HCT116 (cell line): Measurements from ENCODE around the gene EGFR. TPM values are rescaled to one million over a fixed set of nuclear protein-coding genes. Genes with fewer than 3 reads are reported as not detected.

Experiments
- ATAC-seq: fragments of 200-7000 bp; cut with Tn5 transposase; 2 replicates; pipeline ENCODE4 v1.9.1; 2020; ENCODE audit warnings: mild to moderate bottlenecking, moderate library complexity
- BruUV-seq: library from RNA; stranded (reverse); fragments of 400-500 nt; replicated peaks from 2 replicates; lab custom pipeline; 2021; lab: Mats Ljungman, UMichigan
- CTCF ChIA-PET: fragments of 300-600 bp; sonication (Branson Sonifier 250); formaldehyde crosslinking; loops from one replicate; lab custom pipeline; 2021; ENCODE audit warnings: antibody characterized with exemption; lab: Charles Lee
- POLR2A ChIA-PET: fragments of 300-600, 350-600 bp; sonication (Branson Sonifier 250); formaldehyde crosslinking; loops from one replicate; lab custom pipeline; 2021; ENCODE audit warnings: antibody characterized with exemption; lab: Charles Lee
- RAD21 ChIA-PET, 2 experiments: fragments of 300-600 bp; sonication (Branson Sonifier 250); formaldehyde crosslinking; loops; one replicate each; lab custom pipeline; 2023; ENCODE audit warnings: low total read pairs in 2 of 2; ENCODE audit not compliant: uncharacterized antibody in 2 of 2, unreplicated experiment in 2 of 2, low non-redundant PET in 1 of 2; lab: Charles Lee
- DNase-seq: peaks from one replicate; pipeline ENCODE4 v3.0.0-alpha.2; 2010; ENCODE audit warnings: low read depth, low spot score
- H2AFZ ChIP-seq: fragments of 200-600 bp; shearing (Covaris generic), sonication (generic); 2 replicates; pipeline ENCODE4 v1.6.1; 2017; ENCODE audit warnings: low read depth, mixed run types, mixed read lengths, antibody characterized with exemption, low read length; ENCODE audit not compliant: poor library complexity, severe bottlenecking
- H3K27ac ChIP-seq: 2 replicates; pipeline ENCODE4 v1.5.1; 2012; ENCODE audit warnings: low read depth, low read length
- H3K27me3 ChIP-seq: fragments of 200-600 bp; sonication (generic); 2 replicates; pipeline ENCODE4 v1.6.1; 2016; ENCODE audit warnings: mixed run types, low read length, mixed read lengths; ENCODE audit not compliant: insufficient read depth
- H3K36me3 ChIP-seq, 2 experiments: fragments of 200-500 bp in 1 of 2; fragments of 200-600 bp in 1 of 2; sonication (Bioruptor generic) in 1 of 2; sonication (generic) in 1 of 2; 2 replicates each; pipeline versions ENCODE4 v1.5.1 to v1.6.1; 2014 to 2016; ENCODE audit warnings: low read length in 2 of 2, inconsistent platforms in 1 of 2, mixed read lengths in 1 of 2, mixed run types in 1 of 2; ENCODE audit not compliant: insufficient read depth in 2 of 2, control insufficient read depth in 1 of 2
- H3K4me1 ChIP-seq, 2 experiments: fragments of 200-600 bp in 1 of 2; sonication (generic) in 1 of 2; 2 replicates each; pipeline versions ENCODE4 v1.5.1 to v1.6.1; 2012 to 2017; ENCODE audit warnings: low read length in 2 of 2, inconsistent platforms in 1 of 2, mild to moderate bottlenecking in 1 of 2, mixed read lengths in 1 of 2, mixed run types in 1 of 2, moderate library complexity in 1 of 2; ENCODE audit not compliant: insufficient read depth in 2 of 2, control insufficient read depth in 1 of 2
- H3K4me2 ChIP-seq: fragments of 200-600 bp; sonication (generic); 2 replicates; pipeline ENCODE4 v1.6.1; 2017; ENCODE audit warnings: mixed run types, low read length, mixed read lengths
- H3K4me3 ChIP-seq, 2 experiments: fragments of 200-600 bp in 1 of 2; sonication (generic) in 1 of 2; replicated peaks in 1 of 2; 2 replicates each; pipeline ENCODE4 v1.5.1; 2011 to 2016; ENCODE audit warnings: low read length in 2 of 2, control low read depth in 1 of 2, low read depth in 1 of 2, mild to moderate bottlenecking in 1 of 2, mixed read lengths in 1 of 2, mixed run types in 1 of 2
- H3K79me2 ChIP-seq: fragments of 200-600 bp; sonication (generic); 2 replicates; pipeline ENCODE4 v1.6.1; 2017; ENCODE audit warnings: mild to moderate bottlenecking, mixed run types, low read length, moderate library complexity, mixed read lengths; ENCODE audit not compliant: insufficient read depth
- H3K9ac ChIP-seq: fragments of 200-600 bp; sonication (generic); 2 replicates; pipeline ENCODE4 v1.6.1; 2016; ENCODE audit warnings: low read length, mixed read lengths
- H3K9me2 ChIP-seq: fragments of 200-600 bp; sonication (generic), shearing (Covaris generic); 2 replicates; pipeline ENCODE4 v1.6.1; 2017; ENCODE audit warnings: mixed run types, mild to moderate bottlenecking, moderate library complexity; ENCODE audit not compliant: insufficient read depth
- H3K9me3 ChIP-seq, 2 experiments: fragments of 200-500 bp in 1 of 2; fragments of 200-600 bp in 1 of 2; sonication (Bioruptor generic) in 1 of 2; sonication (generic) in 1 of 2; 2 replicates each; pipeline ENCODE4 v1.6.1; 2014 to 2017; ENCODE audit warnings: low read length in 2 of 2, mixed read lengths in 2 of 2, inconsistent platforms in 1 of 2, low read depth in 1 of 2, mild to moderate bottlenecking in 1 of 2, mixed run types in 1 of 2, moderate library complexity in 1 of 2; ENCODE audit not compliant: control insufficient read depth in 1 of 2, insufficient read depth in 1 of 2
- H4K20me1 ChIP-seq: fragments of 200-600 bp; sonication (generic), shearing (Covaris generic); 2 replicates; pipeline ENCODE4 v1.6.1; 2017; ENCODE audit warnings: mixed run types, mild to moderate bottlenecking, moderate library complexity; ENCODE audit not compliant: insufficient read depth
- CTCF ChIP-seq, 3 experiments: fragments of 200-600 bp in 1 of 3; sonication (generic) in 1 of 3; IDR thresholded peaks in 2 of 3; conservative IDR thresholded peaks in 1 of 3; 2 replicates each; pipeline ENCODE4 v1.5.1; 2012 to 2017; ENCODE audit warnings: low read depth in 2 of 3, low read length in 2 of 3, antibody characterized with exemption in 1 of 3, borderline replicate concordance in 1 of 3, control low read depth in 1 of 3, mild to moderate bottlenecking in 1 of 3, mixed read lengths in 1 of 3, mixed run types in 1 of 3, moderate library complexity in 1 of 3; ENCODE audit not compliant: insufficient read depth in 1 of 3
- MAX ChIP-seq: IDR thresholded peaks from 2 replicates; pipeline ENCODE4 v1.6.1; 2012
- SIN3A ChIP-seq: IDR thresholded peaks from 2 replicates; pipeline ENCODE4 v1.6.1; 2012; ENCODE audit warnings: low read depth
- SP1 ChIP-seq: IDR thresholded peaks from 2 replicates; pipeline ENCODE4 v1.6.1; 2012; ENCODE audit warnings: low read depth
- intact Hi-C: fragments of 100-400 bp; cut with micrococcal nuclease; formaldehyde crosslinking; loops from 2 replicates; pipeline ENCODE4 v1.10.0; 2022
- total RNA-seq: library from RNA; stranded (reverse); gene quantifications from one replicate; pipeline ENCODE4 v1.2.1, GENCODE V29; 2021; ENCODE audit not compliant: unreplicated experiment
- TF ChIP-seq, protein P1 (sequence below): IDR thresholded peaks from 2 replicates; pipeline ENCODE4 v1.6.1; 2011; ENCODE audit warnings: mild to moderate bottlenecking, low read length, moderate library complexity; ENCODE audit not compliant: insufficient replicate concordance; ENCODE audit errors: extremely low read depth
- TF ChIP-seq, protein P2 (sequence below): IDR thresholded peaks from 2 replicates; pipeline ENCODE4 v1.6.1; 2012

Gene EGFR
- total RNA-seq, 1 experiment from 2014 or later: 71.5 TPM

GRCh38 chr7:55127622-55128081 lies 108.8 kb downstream of the EGFR start:
- POLR2A ChIA-PET: no interaction called here
- Histone ChIP-seq H3K79me2 (peaks cover 47% of the 10 kb centered on the region; the same call in 1 of the 2 replicates), H3K4me3 (no peak overlapping the region; a peak in 1 of 4 replicates), H3K4me1 (peaks cover 63 to 83% of the 10 kb centered on the region in 2 experiments), H3K9me2 (no peaks in the 10 kb centered on the region), H3K27ac (peak overlapping the region; percentile 56), H2AFZ (no peak overlapping the region), H3K9me3 (no peaks in the 10 kb centered on the region; a peak in 1 of 4 replicates), H3K27me3 (no peaks in the 10 kb centered on the region), H3K4me2 (peak overlapping the region; percentile 70), H3K36me3 (peaks cover 0 to 8% of the 10 kb centered on the region in 2 experiments; a peak in 1 of 4 replicates), H4K20me1 (no peaks in the 10 kb centered on the region), H3K9ac (peak overlapping the region; percentile 80)
- DNase-seq (no peak), ATAC-seq (no peak)
- RAD21 ChIA-PET: no interaction called here
- intact Hi-C loops: loop anchor here (2.0 kb wide), 1 partner anchor 47 kb away; no protein-coding TSS in a partner anchor
- no peak for TF ChIP-seq MAX
- TF ChIP-seq, protein P1, sequence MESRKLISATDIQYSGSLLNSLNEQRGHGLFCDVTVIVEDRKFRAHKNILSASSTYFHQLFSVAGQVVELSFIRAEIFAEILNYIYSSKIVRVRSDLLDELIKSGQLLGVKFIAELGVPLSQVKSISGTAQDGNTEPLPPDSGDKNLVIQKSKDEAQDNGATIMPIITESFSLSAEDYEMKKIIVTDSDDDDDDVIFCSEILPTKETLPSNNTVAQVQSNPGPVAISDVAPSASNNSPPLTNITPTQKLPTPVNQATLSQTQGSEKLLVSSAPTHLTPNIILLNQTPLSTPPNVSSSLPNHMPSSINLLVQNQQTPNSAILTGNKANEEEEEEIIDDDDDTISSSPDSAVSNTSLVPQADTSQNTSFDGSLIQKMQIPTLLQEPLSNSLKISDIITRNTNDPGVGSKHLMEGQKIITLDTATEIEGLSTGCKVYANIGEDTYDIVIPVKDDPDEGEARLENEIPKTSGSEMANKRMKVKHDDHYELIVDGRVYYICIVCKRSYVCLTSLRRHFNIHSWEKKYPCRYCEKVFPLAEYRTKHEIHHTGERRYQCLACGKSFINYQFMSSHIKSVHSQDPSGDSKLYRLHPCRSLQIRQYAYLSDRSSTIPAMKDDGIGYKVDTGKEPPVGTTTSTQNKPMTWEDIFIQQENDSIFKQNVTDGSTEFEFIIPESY: no peak
- TF ChIP-seq, protein P2, sequence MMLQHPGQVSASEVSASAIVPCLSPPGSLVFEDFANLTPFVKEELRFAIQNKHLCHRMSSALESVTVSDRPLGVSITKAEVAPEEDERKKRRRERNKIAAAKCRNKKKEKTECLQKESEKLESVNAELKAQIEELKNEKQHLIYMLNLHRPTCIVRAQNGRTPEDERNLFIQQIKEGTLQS: no peak
- no peak for TF ChIP-seq CTCF (IDR thresholded peaks at IDR 0.05 in 2 of 3, conservative IDR thresholded peaks at IDR 0.05 in 1 of 3; ENCODE audit: borderline replicate concordance in 1 of 3, insufficient read depth in 1 of 3, low read depth in 2 of 3, low read length in 2 of 3)
- no peak for TF ChIP-seq SP1
- no peak for TF ChIP-seq SIN3A
- CTCF ChIA-PET: no interaction called here
- BruUV-seq: no TSS peak
